CD4-positive, alpha-beta T cell treated with Interferon alpha-2 for 1 hour (primary cell): Measurements from ENCODE around the gene MEIS2.

Source experiments
- DNase-seq, 2 donors: peaks; one replicate each; pipeline ENCODE4 v3.0.0-alpha.2; 2020 to 2022

Gene MEIS2

GRCh38 chr15:37097144-37097919, 3.0 kb downstream of the MEIS2 start:
- no peak for DNase-seq

- no peak for DNase-seq
Observed at GRCh38 chr15:37096558-37097143, 3.7 kb downstream of the MEIS2 start.

- DNase-seq, result no peak
Observed at GRCh38 chr15:37095770-37096557, 4.4 kb downstream of the MEIS2 start.

GRCh38 chr15:37094915-37095711, 5.2 kb downstream of the MEIS2 start:
- DNase-seq, result no peak

GRCh38 chr15:37094333-37094914, 5.9 kb downstream of the MEIS2 start:
- no peak for DNase-seq

GRCh38 chr15:37093480-37094332, 6.6 kb downstream of the MEIS2 start:
- DNase-seq, result no peak

GRCh38 chr15:37090543-37091175, 9.7 kb downstream of the MEIS2 start:
- no peak for DNase-seq

GRCh38 chr15:37088436-37088835, 11.9 kb downstream of the MEIS2 start:
- no peak for DNase-seq

- DNase-seq, result no peak
Observed at GRCh38 chr15:37087131-37087588, 13.2 kb downstream of the MEIS2 start.

- DNase-seq, result no peak
Observed at GRCh38 chr15:37086521-37086920, 13.8 kb downstream of the MEIS2 start.

GRCh38 chr15:37086120-37086519, 14.2 kb downstream of the MEIS2 start:
- DNase-seq, result no peak

- no peak for DNase-seq
Observed at GRCh38 chr15:37084602-37085001, 15.7 kb downstream of the MEIS2 start.

GRCh38 chr15:37083610-37084009, 16.7 kb downstream of the MEIS2 start:
- DNase-seq, result no peak

GRCh38 chr15:37081983-37082382, 18.4 kb downstream of the MEIS2 start:
- no peak for DNase-seq

GRCh38 chr15:37080261-37080921, 20.0 kb downstream of the MEIS2 start:
- DNase-seq, result no peak

- no peak for DNase-seq
Observed at GRCh38 chr15:37079726-37080125, 20.6 kb downstream of the MEIS2 start.

GRCh38 chr15:37078566-37078965, 21.8 kb downstream of the MEIS2 start:
- no peak for DNase-seq

- no peak for DNase-seq
Observed at GRCh38 chr15:37077623-37078351, 22.6 kb downstream of the MEIS2 start.

- no peak for DNase-seq
Observed at GRCh38 chr15:37076543-37076942, 23.8 kb downstream of the MEIS2 start.

GRCh38 chr15:37075777-37076176, 24.6 kb downstream of the MEIS2 start:
- DNase-seq, result no peak
